Colonic mucosa (tissue), 4 donors: ENCODE measurements around the gene SLC26A5. TPM values are rescaled to one million over a fixed set of nuclear protein-coding genes. Genes with fewer than 3 reads are reported as not detected.

Experiments
- DNase-seq: peaks from one replicate; pipeline ENCODE4 v3.0.0-alpha.2; 2020
- H3K27ac ChIP-seq: fragments of 200-600 bp; one replicate; pipeline ENCODE4 v1.8.0; 2021
- H3K27me3 ChIP-seq: fragments of 200-600 bp; one replicate; pipeline ENCODE4 v1.8.0; 2021
- H3K36me3 ChIP-seq: fragments of 200-600 bp; one replicate; pipeline ENCODE4 v1.8.0; 2021
- H3K4me1 ChIP-seq: fragments of 200-600 bp; one replicate; pipeline ENCODE4 v1.8.0; 2021; ENCODE audit warnings: mild to moderate bottlenecking
- H3K4me3 ChIP-seq: fragments of 200-600 bp; one replicate; pipeline ENCODE4 v1.8.0; 2021
- H3K9ac ChIP-seq, 2 donors: one replicate each; pipeline ENCODE4 v1.7.0; 2013; ENCODE audit warnings: control low read depth in 2 of 2, low read depth in 2 of 2, low read length in 2 of 2
- H3K9me3 ChIP-seq: fragments of 200-600 bp; one replicate; pipeline ENCODE4 v1.8.0; 2021
- CTCF ChIP-seq: fragments of 200-600 bp; IDR thresholded peaks from one replicate; pipeline ENCODE4 v1.8.0; 2022; ENCODE audit warnings: antibody characterized with exemption, mild to moderate bottlenecking
- intact Hi-C: fragments of 100-400 bp; cut with DNase I; formaldehyde crosslinking; loops from one replicate; pipeline ENCODE4 v1.14.1; 2022
- total RNA-seq, 2 donors: library from RNA; stranded (reverse); fragmentation: NEBNext Ultra II Directional in 1 of 2; extraction: Animal tissue kit (Norgen Biotek cat#: 25700) in 1 of 2; gene quantifications; one replicate each; pipeline ENCODE4 v1.2.1, GENCODE V29; 2021
- donor health status: healthy.
- donor health status: DM: no; HTN: no; CAD: no.
- donor health status: DM: no; HTN: no; CAD: no.

The SLC26A5 gene
- total RNA-seq, 2 donors from 2014 or later: 0.25 TPM; not detected in 1

GRCh38 chr7:103396471-103396870 lies 49.5 kb downstream of the SLC26A5 start:
- Histone ChIP-seq H3K36me3 (no peaks in the 10 kb centered on the region), H3K27me3 (no peaks in the 10 kb centered on the region), H3K9me3 (no peaks in the 10 kb centered on the region), H3K27ac (no peak overlapping the region), H3K9ac (no peak overlapping the region), H3K4me3 (no peak overlapping the region), H3K4me1 (no peaks in the 10 kb centered on the region)
- DNase-seq: no peak
- TF ChIP-seq CTCF: no peak
- intact Hi-C loops: no loop called here

- no peaks in the 10 kb centered on the region for H3K9me3 ChIP-seq
- H3K27me3 ChIP-seq: no peaks in the 10 kb centered on the region
- H3K36me3 ChIP-seq: no peaks in the 10 kb centered on the region
- TF ChIP-seq CTCF: no peak
- DNase-seq: no peak
- H3K27ac ChIP-seq: no peak overlapping the region
- intact Hi-C loops: no loop called here
- no peak overlapping the region for H3K9ac ChIP-seq
- no peak overlapping the region for H3K4me3 ChIP-seq
- no peaks in the 10 kb centered on the region for H3K4me1 ChIP-seq
Measured at GRCh38 chr7:103395071-103395470, 50.9 kb downstream of the SLC26A5 start.

- Histone ChIP-seq H3K9ac (no peak overlapping the region), H3K4me3 (no peak overlapping the region), H3K27me3 (no peaks in the 10 kb centered on the region), H3K36me3 (no peaks in the 10 kb centered on the region), H3K27ac (no peak overlapping the region), H3K9me3 (no peaks in the 10 kb centered on the region), H3K4me1 (no peaks in the 10 kb centered on the region)
- intact Hi-C loops: no loop called here
- no peak for TF ChIP-seq CTCF
- DNase-seq: no peak
Measured at GRCh38 chr7:103394566-103394965, 51.4 kb downstream of the SLC26A5 start.

GRCh38 chr7:103391976-103392375 lies 54.0 kb downstream of the SLC26A5 start:
- H3K4me1 ChIP-seq: no peaks in the 10 kb centered on the region
- no peak overlapping the region for H3K27ac ChIP-seq
- DNase-seq: no peak
- intact Hi-C loops: no loop called here
- no peak overlapping the region for H3K4me3 ChIP-seq
- no peaks in the 10 kb centered on the region for H3K27me3 ChIP-seq
- no peaks in the 10 kb centered on the region for H3K36me3 ChIP-seq
- TF ChIP-seq CTCF: no peak
- H3K9me3 ChIP-seq: no peaks in the 10 kb centered on the region
- no peak overlapping the region for H3K9ac ChIP-seq

- no peak for DNase-seq
- no peak overlapping the region for H3K9ac ChIP-seq
- no peaks in the 10 kb centered on the region for H3K36me3 ChIP-seq
- H3K27me3 ChIP-seq: no peaks in the 10 kb centered on the region
- no peaks in the 10 kb centered on the region for H3K9me3 ChIP-seq
- H3K4me3 ChIP-seq: no peak overlapping the region
- no peaks in the 10 kb centered on the region for H3K4me1 ChIP-seq
- H3K27ac ChIP-seq: no peak overlapping the region
- no peak for TF ChIP-seq CTCF
- intact Hi-C loops: no loop called here
Measured at GRCh38 chr7:103391150-103391549, 54.9 kb downstream of the SLC26A5 start.

GRCh38 chr7:103389263-103389662 lies 56.7 kb downstream of the SLC26A5 start:
- Histone ChIP-seq H3K27me3 (no peaks in the 10 kb centered on the region), H3K27ac (no peak overlapping the region), H3K36me3 (no peaks in the 10 kb centered on the region), H3K9ac (no peak overlapping the region), H3K4me1 (no peaks in the 10 kb centered on the region), H3K9me3 (no peaks in the 10 kb centered on the region), H3K4me3 (no peak overlapping the region)
- intact Hi-C loops: no loop called here
- TF ChIP-seq CTCF: no peak
- no peak for DNase-seq
